NT2/D1 (cell line): ENCODE measurements around the gene HOXA11.

Experiments
- SUZ12 ChIP-seq: IDR thresholded peaks from 2 replicates; pipeline ENCODE4 v1.6.1; 2011; ENCODE audit not compliant: insufficient read length, insufficient read depth; ENCODE audit errors: extremely low read depth
- YY1 ChIP-seq: IDR thresholded peaks from 2 replicates; pipeline ENCODE4 v1.6.1; 2011; ENCODE audit not compliant: insufficient read length, insufficient read depth
- ZNF274 ChIP-seq: IDR thresholded peaks from 2 replicates; pipeline ENCODE4 v1.6.1; 2011; ENCODE audit warnings: mild to moderate bottlenecking, low read depth, low read length

- TF ChIP-seq YY1 = no peak
- TF ChIP-seq ZNF274 = no peak
- TF ChIP-seq SUZ12 = no peak
These were observed 39.0 kb upstream of the HOXA11 start for GRCh38 chr7:27223941-27224575.
